Coronary artery (tissue), 2 donors: ENCODE results near the gene SNX19.

Experiments
- DNase-seq: peaks from one replicate; pipeline ENCODE4 v3.0.0-alpha.2; 2017; ENCODE audit warnings: low spot score
- H3K27ac ChIP-seq, 2 donors: fragments of 200-600 bp; sonication (generic); one replicate each; pipeline ENCODE4 v1.5.1; 2016 to 2019
- H3K4me3 ChIP-seq: fragments of 200-600 bp; sonication (generic); 2 replicates; pipeline ENCODE4 v1.5.1; 2016; ENCODE audit warnings: mild to moderate bottlenecking, moderate library complexity
- CTCF ChIP-seq: fragments of 200-600 bp; sonication (generic); IDR thresholded peaks from one replicate; pipeline ENCODE4 v1.5.1; 2019; ENCODE audit warnings: antibody characterized with exemption

SNX19 gene

GRCh38 chr11:130915603-130916237 lies 559 bp downstream of the SNX19 start:
- no peak for TF ChIP-seq CTCF
- peak overlapping the region; percentile 93 to 94 for H3K27ac ChIP-seq
- H3K4me3 ChIP-seq: peak overlapping the region; percentile 94
- no peak for DNase-seq

- no peak overlapping the region for H3K4me3 ChIP-seq
- DNase-seq: no peak
- TF ChIP-seq CTCF: no peak
- peak overlapping the region in 1 of 2 donors; percentile 0 for H3K27ac ChIP-seq
These were observed 3.0 kb downstream of the SNX19 start for GRCh38 chr11:130913268-130913667.

- TF ChIP-seq CTCF: no peak
- no peak for DNase-seq
- H3K27ac ChIP-seq: no peak overlapping the region
- H3K4me3 ChIP-seq: no peak overlapping the region
These were observed 3.7 kb downstream of the SNX19 start for GRCh38 chr11:130912552-130912951.

DNA sequence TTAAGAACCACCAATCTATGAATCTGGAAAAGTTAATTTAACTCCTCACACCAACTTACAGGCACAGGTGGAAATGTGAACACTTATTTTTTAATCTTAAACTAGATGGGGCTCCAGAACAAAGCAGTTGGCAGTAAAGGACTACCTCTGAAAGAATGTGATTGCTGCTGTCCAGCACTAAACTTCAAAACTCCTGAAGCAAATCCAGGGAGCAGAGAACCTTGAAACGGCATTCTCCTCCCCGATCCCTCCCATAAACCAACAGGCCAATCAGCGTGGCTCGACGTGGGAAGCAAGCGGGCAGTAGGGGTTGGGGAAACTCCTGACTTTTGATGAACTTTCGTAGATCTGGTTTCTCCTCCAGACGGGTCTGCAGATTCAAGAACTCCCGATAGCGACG lies 5.0 kb downstream of the SNX19 start:
- DNase-seq: no peak
- no peak overlapping the region for H3K27ac ChIP-seq
- no peak overlapping the region for H3K4me3 ChIP-seq
- no peak for TF ChIP-seq CTCF

- peak overlapping the region; percentile 70 to 78 for H3K27ac ChIP-seq
- DNase-seq: no peak
These were observed 6.6 kb downstream of the SNX19 start for GRCh38 chr11:130909650-130910049.

DNA sequence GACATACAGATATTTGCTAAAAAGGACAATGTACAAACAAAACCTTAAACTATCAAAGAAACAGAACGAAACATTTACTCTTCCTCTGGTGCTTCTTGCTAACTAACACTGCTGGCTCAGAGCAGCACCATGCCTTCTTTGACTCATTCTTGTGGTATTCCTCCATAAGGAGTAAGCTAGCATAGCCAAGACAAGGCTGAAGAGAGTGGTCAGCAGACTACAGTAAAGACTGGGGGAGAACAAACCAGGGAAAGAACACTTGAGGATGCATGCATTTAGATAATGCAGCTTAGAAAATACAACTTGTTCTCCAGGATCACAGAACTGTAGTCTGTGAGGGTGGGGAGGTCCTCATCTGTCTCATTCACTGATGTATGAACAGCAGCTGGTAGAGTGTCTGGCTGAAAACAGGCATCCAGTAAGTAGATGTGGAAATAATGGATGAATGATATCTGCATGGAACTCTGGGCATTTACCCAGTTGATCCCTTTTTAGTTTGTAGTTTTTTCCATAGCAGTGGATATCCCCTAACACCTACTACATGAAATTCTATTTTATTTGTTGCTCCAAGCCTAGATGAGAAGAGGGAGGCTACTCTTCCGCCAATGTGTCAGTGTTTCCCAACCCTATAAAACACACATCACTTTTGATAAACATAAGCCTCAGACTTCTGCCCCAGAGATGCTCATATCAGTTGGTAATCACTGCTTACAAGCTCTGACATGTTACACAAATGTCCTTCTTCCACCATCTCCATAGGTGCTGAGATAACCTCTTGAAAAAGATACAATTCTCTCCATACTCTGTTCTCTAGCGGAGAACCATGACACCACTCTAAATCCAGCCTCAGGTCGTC lies 7.3 kb downstream of the SNX19 start:
- no peak for TF ChIP-seq CTCF
- Histone ChIP-seq H3K27ac (peak overlapping the region; percentile 70 to 78), H3K4me3 (no peak overlapping the region)
- DNase-seq: no peak

More at GRCh38 chr11:130909650-130910049, 6.6 kb downstream of the SNX19 start:
- no peak for TF ChIP-seq CTCF
- no peak overlapping the region for H3K4me3 ChIP-seq
